IMR-90 (cell line): ENCODE data around the gene NEUROD4. TPM values are rescaled to one million over a fixed set of nuclear protein-coding genes. Genes with fewer than 3 reads are reported as not detected.

ENCODE experiments used
- ATAC-seq: fragments of 200-7000 bp; cut with Tn5 transposase; 2 replicates; pipeline ENCODE4 v1.9.1; 2020; ENCODE audit warnings: low read depth, mild to moderate bottlenecking, moderate library complexity
- BruUV-seq: library from RNA; stranded (reverse); fragments of 400-500 nt; replicated peaks from 2 replicates; lab custom pipeline; 2021; lab: Mats Ljungman, UMichigan
- CTCF ChIA-PET: fragments of 300-600 bp; formaldehyde crosslinking; extraction: SDS; loops from one replicate; lab custom pipeline; 2021; ENCODE audit warnings: antibody characterized with exemption; lab: Yijun Ruan, JAX
- POLR2A ChIA-PET: fragments of 300-600 bp; sonication (Branson Sonifier 250); formaldehyde crosslinking; loops from one replicate; lab custom pipeline; 2022; ENCODE audit warnings: antibody characterized with exemption; ENCODE audit not compliant: unreplicated experiment; lab: Charles Lee
- DNase-seq: peaks from one replicate; pipeline ENCODE4 v3.0.0; 2013
- H2AFZ ChIP-seq: replicated peaks from 2 replicates; pipeline ENCODE3; 2013; ENCODE audit warnings: low read length, mild to moderate bottlenecking; ENCODE audit not compliant: poor library complexity
- H2AK5ac ChIP-seq: 2 replicates; pipeline ENCODE4 v1.6.1; 2013; ENCODE audit warnings: low read depth, low read length, inconsistent platforms
- H2AK9ac ChIP-seq: replicated peaks from 2 replicates; pipeline ENCODE3; 2013; ENCODE audit warnings: mild to moderate bottlenecking, low read depth, low read length, moderate library complexity; ENCODE audit not compliant: poor library complexity
- H2BK120ac ChIP-seq: 2 replicates; pipeline ENCODE4 v1.6.1; 2013; ENCODE audit warnings: low read depth, low read length, inconsistent platforms
- H2BK15ac ChIP-seq: 3 replicates; pipeline ENCODE4 v1.6.1; 2013; ENCODE audit warnings: low read depth, low read length, inconsistent platforms
- H2BK20ac ChIP-seq: 2 replicates; pipeline ENCODE4 v1.6.1; 2013; ENCODE audit warnings: low read depth, mild to moderate bottlenecking, inconsistent platforms, low read length, moderate library complexity
- H2BK5ac ChIP-seq: 2 replicates; pipeline ENCODE4 v1.6.1; 2013; ENCODE audit warnings: mild to moderate bottlenecking, low read depth, low read length, inconsistent platforms; ENCODE audit not compliant: poor library complexity, severe bottlenecking
- H3K14ac ChIP-seq: replicated peaks from 2 replicates; pipeline ENCODE4 v1.6.1; 2013; ENCODE audit warnings: low read depth, low read length, inconsistent platforms
- H3K18ac ChIP-seq: 2 replicates; pipeline ENCODE4 v1.6.1; 2013; ENCODE audit warnings: low read depth, low read length, control low read depth
- H3K23ac ChIP-seq: 2 replicates; pipeline ENCODE4 v1.6.1; 2013; ENCODE audit warnings: low read depth, low read length, inconsistent platforms
- H3K27ac ChIP-seq: 2 replicates; pipeline ENCODE4 v1.5.1; 2013; ENCODE audit warnings: mild to moderate bottlenecking, control low read depth, low read length; ENCODE audit not compliant: insufficient read depth
- H3K27me3 ChIP-seq: 2 replicates; pipeline ENCODE4 v1.6.1; 2013; ENCODE audit warnings: low read length; ENCODE audit not compliant: control insufficient read depth, insufficient read depth
- H3K36me3 ChIP-seq: 2 replicates; pipeline ENCODE4 v1.6.1; 2013; ENCODE audit warnings: low read length, mixed read lengths; ENCODE audit not compliant: control insufficient read depth, insufficient read depth
- H3K4ac ChIP-seq: 2 replicates; pipeline ENCODE4 v1.6.1; 2013; ENCODE audit warnings: low read depth, low read length, inconsistent platforms
- H3K4me1 ChIP-seq: 2 replicates; pipeline ENCODE4 v1.6.1; 2013; ENCODE audit warnings: low read length, mixed read lengths; ENCODE audit not compliant: control insufficient read depth, insufficient read depth
- H3K4me2 ChIP-seq: 2 replicates; pipeline ENCODE4 v1.6.1; 2013; ENCODE audit warnings: low read depth, mild to moderate bottlenecking, control low read depth, low read length, moderate library complexity
- H3K4me3 ChIP-seq: 2 replicates; pipeline ENCODE4 v1.5.1; 2013; ENCODE audit warnings: low read depth, mild to moderate bottlenecking, control low read depth, low read length, moderate library complexity; ENCODE audit not compliant: insufficient read depth
- H3K56ac ChIP-seq: 2 replicates; pipeline ENCODE4 v1.6.1; 2013; ENCODE audit warnings: low read length, inconsistent platforms; ENCODE audit not compliant: insufficient read depth; ENCODE audit errors: extremely low read depth
- H3K79me1 ChIP-seq, 2 experiments: 2 replicates each; pipeline ENCODE4 v1.6.1; 2013; ENCODE audit warnings: low read length in 2 of 2, inconsistent platforms in 1 of 2, low read depth in 1 of 2
- H3K9ac ChIP-seq: 2 replicates; pipeline ENCODE4 v1.6.1; 2013; ENCODE audit warnings: low read depth, low read length, control low read depth
- H3K9me1 ChIP-seq: 2 replicates; pipeline ENCODE4 v1.6.1; 2013; ENCODE audit warnings: low read length, inconsistent platforms; ENCODE audit not compliant: insufficient read depth
- H3K9me3 ChIP-seq: 2 replicates; pipeline ENCODE4 v1.6.1; 2013; ENCODE audit warnings: low read length; ENCODE audit not compliant: control insufficient read depth, insufficient read depth
- H4K20me1 ChIP-seq: 2 replicates; pipeline ENCODE4 v1.6.1; 2013; ENCODE audit warnings: low read length, inconsistent platforms; ENCODE audit not compliant: insufficient read depth
- H4K5ac ChIP-seq: 2 replicates; pipeline ENCODE4 v1.6.1; 2013; ENCODE audit warnings: mild to moderate bottlenecking, low read depth, low read length, control low read depth
- H4K8ac ChIP-seq, 2 experiments: 2 replicates each; pipeline ENCODE4 v1.6.1; 2013; ENCODE audit warnings: low read depth in 2 of 2, low read length in 2 of 2, control low read depth in 1 of 2, inconsistent platforms in 1 of 2
- H4K91ac ChIP-seq: 2 replicates; pipeline ENCODE4 v1.6.1; 2013; ENCODE audit warnings: low read depth, low read length, inconsistent platforms; ENCODE audit not compliant: insufficient read depth
- BHLHE40 ChIP-seq: fragments of 150-350 bp; IDR thresholded peaks from 2 replicates; pipeline ENCODE4 v1.6.1; 2016; ENCODE audit warnings: mild to moderate bottlenecking, low read depth, low read length
- CEBPB ChIP-seq: IDR thresholded peaks from 2 replicates; pipeline ENCODE4 v1.6.1; 2012; ENCODE audit warnings: low read depth, low read length, improper control_type of control experiment
- MAFK ChIP-seq: IDR thresholded peaks from 2 replicates; pipeline ENCODE4 v1.6.1; 2012; ENCODE audit warnings: low read depth, low read length, improper control_type of control experiment
- NFE2L2 ChIP-seq: fragments of 150-350 bp; IDR thresholded peaks from 2 replicates; pipeline ENCODE4 v1.6.1; 2016; ENCODE audit warnings: low read depth, mild to moderate bottlenecking, low read length
- RCOR1 ChIP-seq: IDR thresholded peaks from 2 replicates; pipeline ENCODE4 v1.6.1; 2012; ENCODE audit warnings: mild to moderate bottlenecking, low read length, improper control_type of control experiment; ENCODE audit not compliant: insufficient replicate concordance
- RFX5 ChIP-seq: IDR thresholded peaks from 2 replicates; pipeline ENCODE4 v1.8.0; 2012; ENCODE audit warnings: low read depth, mild to moderate bottlenecking, low read length, moderate library complexity
- WGBS, 2 experiments: methylation state at CpG; one replicate each; pipeline versions ENCODE4 v1.1.5 to v1.1.7; 2013; ENCODE audit warnings: missing lambda C conversion rate in 2 of 2; ENCODE audit not compliant: insufficient read length in 1 of 2; ENCODE audit errors: extremely low coverage in 2 of 2; 5-methylcytosine and 5-hydroxymethylcytosine counted together
- dilution Hi-C: fragments of 300-500 bp; cut with HindIII; formaldehyde crosslinking; loops from one replicate; pipeline ENCODE4 v1.14.3; 2018; ENCODE audit warnings: low sequenced_read_pairs; ENCODE audit not compliant: unreplicated experiment
- in situ Hi-C: fragments of 300-500 bp; cut with MboI; formaldehyde crosslinking; loops from 3 replicates; pipeline ENCODE4 v1.14.3; 2019; ENCODE audit warnings: low sequenced_read_pairs, inconsistent platforms, mixed read lengths
- intact Hi-C: fragments of 100-400 bp; cut with micrococcal nuclease; formaldehyde crosslinking; loops from 2 replicates; pipeline ENCODE4 v1.10.0; 2022
- polyA plus RNA-seq, 3 experiments: library from polyadenylated mRNA; depleted of rRNA; stranded (reverse); fragments of >200 nt; gene quantifications; 2 replicates each; pipeline ENCODE4 v1.2.3, GENCODE V29; 2012; ENCODE audit warnings: low replicate concordance in 1 of 3
- total RNA-seq: library from RNA; depleted of rRNA; stranded (reverse); fragments of >200 nt; gene quantifications from 2 replicates; pipeline ENCODE4 v1.2.3, GENCODE V29; 2012
- TF ChIP-seq, protein P1 (sequence below): fragments of 150-350 bp; IDR thresholded peaks from 2 replicates; pipeline ENCODE4 v1.6.1; 2017; ENCODE audit warnings: mild to moderate bottlenecking, antibody characterized with exemption, low read length, low read depth
- TF ChIP-seq, protein P2 (sequence below): fragments of 150-350 bp; IDR thresholded peaks from 2 replicates; pipeline ENCODE4 v1.6.1; 2016; ENCODE audit warnings: low read depth, mild to moderate bottlenecking, low read length, moderate library complexity, borderline replicate concordance
- TF ChIP-seq, protein P3 (sequence below): conservative IDR thresholded peaks from 2 replicates; pipeline ENCODE4 v1.5.1; 2012; ENCODE audit warnings: mild to moderate bottlenecking, low read depth, low read length, improper control_type of control experiment

The NEUROD4 gene
- total and polyA plus RNA-seq, 2 of the 4 experiments (the other 2 are of a cell fraction): not detected

DNA sequence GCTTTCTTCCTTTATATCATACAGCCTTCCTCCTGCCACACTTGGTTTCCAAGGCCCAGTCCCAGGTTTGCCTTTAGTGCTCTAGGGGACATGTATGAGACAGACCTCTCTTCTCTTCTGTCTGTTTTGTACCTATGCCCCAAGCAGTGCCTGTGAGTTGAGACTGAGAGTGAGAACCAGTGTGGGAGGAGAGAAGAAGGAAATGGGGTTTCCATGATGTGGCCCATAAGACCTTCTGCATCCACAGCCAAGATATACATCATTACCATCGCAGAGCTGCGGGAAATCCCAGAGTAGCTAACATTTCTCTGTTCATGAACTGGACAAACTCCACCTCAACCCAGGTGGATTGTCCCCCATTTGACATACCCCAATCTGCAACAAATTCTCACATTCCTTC, 38.0 kb upstream of the NEUROD4 start:
- no peak overlapping the region for H3K4ac ChIP-seq
- no peak overlapping the region for H2AK9ac ChIP-seq
- dilution Hi-C loops (no loop called here), in situ Hi-C loops (no loop called here), intact Hi-C loops (no loop called here)
- no peak overlapping the region for H2AFZ ChIP-seq
- H3K9ac ChIP-seq: no peak overlapping the region
- H2BK120ac ChIP-seq: no peak overlapping the region
- POLR2A ChIA-PET: no interaction called here
- no peak overlapping the region for H2BK20ac ChIP-seq
- CTCF ChIA-PET: interaction anchor here (0.5 kb wide), 1 partner anchor 126 kb away, joined by 3 read pairs; no protein-coding TSS in a partner anchor
- DNase-seq: no peak
- BruUV-seq: no TSS peak
- no peak overlapping the region for H3K27ac ChIP-seq
- no peaks in the 10 kb centered on the region for H3K79me1 ChIP-seq
- H3K56ac ChIP-seq: no peak overlapping the region
- H2BK15ac ChIP-seq: no peak overlapping the region
- no peak overlapping the region for H4K5ac ChIP-seq
- no peaks in the 10 kb centered on the region for H3K4me1 ChIP-seq
- no peak overlapping the region for H2AK5ac ChIP-seq
- no peak overlapping the region for H3K4me2 ChIP-seq
- H3K27me3 ChIP-seq: peaks cover 3% of the 10 kb centered on the region
- H2BK5ac ChIP-seq: no peak overlapping the region
- H3K9me3 ChIP-seq: no peaks in the 10 kb centered on the region
- no peak for ATAC-seq
- H3K9me1 ChIP-seq: no peaks in the 10 kb centered on the region
- no peak overlapping the region for H3K18ac ChIP-seq
- H3K23ac ChIP-seq: no peak overlapping the region
- H4K20me1 ChIP-seq: no peaks in the 10 kb centered on the region
- H3K36me3 ChIP-seq: no peaks in the 10 kb centered on the region
- H3K14ac ChIP-seq: no peak overlapping the region
- TF ChIP-seq NFE2L2: no peak
- TF ChIP-seq, protein P1, sequence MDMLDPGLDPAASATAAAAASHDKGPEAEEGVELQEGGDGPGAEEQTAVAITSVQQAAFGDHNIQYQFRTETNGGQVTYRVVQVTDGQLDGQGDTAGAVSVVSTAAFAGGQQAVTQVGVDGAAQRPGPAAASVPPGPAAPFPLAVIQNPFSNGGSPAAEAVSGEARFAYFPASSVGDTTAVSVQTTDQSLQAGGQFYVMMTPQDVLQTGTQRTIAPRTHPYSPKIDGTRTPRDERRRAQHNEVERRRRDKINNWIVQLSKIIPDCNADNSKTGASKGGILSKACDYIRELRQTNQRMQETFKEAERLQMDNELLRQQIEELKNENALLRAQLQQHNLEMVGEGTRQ: no peak
- no peak for TF ChIP-seq RFX5
- TF ChIP-seq RCOR1: no peak
- TF ChIP-seq BHLHE40: no peak
- TF ChIP-seq, protein P2, sequence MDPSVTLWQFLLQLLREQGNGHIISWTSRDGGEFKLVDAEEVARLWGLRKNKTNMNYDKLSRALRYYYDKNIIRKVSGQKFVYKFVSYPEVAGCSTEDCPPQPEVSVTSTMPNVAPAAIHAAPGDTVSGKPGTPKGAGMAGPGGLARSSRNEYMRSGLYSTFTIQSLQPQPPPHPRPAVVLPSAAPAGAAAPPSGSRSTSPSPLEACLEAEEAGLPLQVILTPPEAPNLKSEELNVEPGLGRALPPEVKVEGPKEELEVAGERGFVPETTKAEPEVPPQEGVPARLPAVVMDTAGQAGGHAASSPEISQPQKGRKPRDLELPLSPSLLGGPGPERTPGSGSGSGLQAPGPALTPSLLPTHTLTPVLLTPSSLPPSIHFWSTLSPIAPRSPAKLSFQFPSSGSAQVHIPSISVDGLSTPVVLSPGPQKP: no peak
- TF ChIP-seq MAFK: no peak
- TF ChIP-seq CEBPB: no peak
- TF ChIP-seq, protein P3, sequence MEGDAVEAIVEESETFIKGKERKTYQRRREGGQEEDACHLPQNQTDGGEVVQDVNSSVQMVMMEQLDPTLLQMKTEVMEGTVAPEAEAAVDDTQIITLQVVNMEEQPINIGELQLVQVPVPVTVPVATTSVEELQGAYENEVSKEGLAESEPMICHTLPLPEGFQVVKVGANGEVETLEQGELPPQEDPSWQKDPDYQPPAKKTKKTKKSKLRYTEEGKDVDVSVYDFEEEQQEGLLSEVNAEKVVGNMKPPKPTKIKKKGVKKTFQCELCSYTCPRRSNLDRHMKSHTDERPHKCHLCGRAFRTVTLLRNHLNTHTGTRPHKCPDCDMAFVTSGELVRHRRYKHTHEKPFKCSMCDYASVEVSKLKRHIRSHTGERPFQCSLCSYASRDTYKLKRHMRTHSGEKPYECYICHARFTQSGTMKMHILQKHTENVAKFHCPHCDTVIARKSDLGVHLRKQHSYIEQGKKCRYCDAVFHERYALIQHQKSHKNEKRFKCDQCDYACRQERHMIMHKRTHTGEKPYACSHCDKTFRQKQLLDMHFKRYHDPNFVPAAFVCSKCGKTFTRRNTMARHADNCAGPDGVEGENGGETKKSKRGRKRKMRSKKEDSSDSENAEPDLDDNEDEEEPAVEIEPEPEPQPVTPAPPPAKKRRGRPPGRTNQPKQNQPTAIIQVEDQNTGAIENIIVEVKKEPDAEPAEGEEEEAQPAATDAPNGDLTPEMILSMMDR: no peak
- WGBS, 2 experiments: 76% methylated on average over 2 of the region's 2 CpGs; no CpG with 5 or more reads in 1 of the 2 experiments
- no peak overlapping the region for H4K91ac ChIP-seq
- no peak overlapping the region for H3K4me3 ChIP-seq
- no peak overlapping the region for H4K8ac ChIP-seq
